SK-N-SH treated with all-trans-retinoic acid at 6 μM for 48 hours (cell line): ENCODE data around the gene MPC2.

Source experiments
- ATAC-seq: fragments of 200-7000 bp; cut with Tn5 transposase; 3 replicates; pipeline ENCODE4 v1.9.1; 2020; ENCODE audit warnings: mild to moderate bottlenecking, moderate library complexity
- ARNTL ChIP-seq: fragments of 450-650 bp; formaldehyde crosslinking; IDR thresholded peaks from 2 replicates; pipeline ENCODE4 v1.5.0; 2020; ENCODE audit warnings: low read depth, mild to moderate bottlenecking, moderate library complexity, borderline replicate concordance
- CREB5 ChIP-seq: fragments of 250-450 bp; sonication (Bioruptor Pico); IDR thresholded peaks from 2 replicates; pipeline ENCODE4 v1.5.1; 2020; ENCODE audit warnings: low read depth, mild to moderate bottlenecking, moderate library complexity
- CSDC2 ChIP-seq: fragments of 250-450 bp; sonication (Bioruptor Pico); IDR thresholded peaks from 2 replicates; pipeline ENCODE4 v1.5.0; 2020; ENCODE audit warnings: mild to moderate bottlenecking, moderate library complexity
- CSRNP3 ChIP-seq: fragments of 250-450 bp; sonication (Bioruptor Pico); IDR thresholded peaks from 2 replicates; pipeline ENCODE4 v1.5.1; 2021; ENCODE audit warnings: mild to moderate bottlenecking, moderate library complexity
- ESRRG ChIP-seq: fragments of 250-450 bp; sonication (Bioruptor Pico); IDR thresholded peaks from 2 replicates; pipeline ENCODE4 v1.6.1; 2021; ENCODE audit warnings: mild to moderate bottlenecking
- GLIS3 ChIP-seq: fragments of 250-450 bp; sonication (Bioruptor Pico); IDR thresholded peaks from 2 replicates; pipeline ENCODE4 v1.5.0; 2020; ENCODE audit warnings: mild to moderate bottlenecking, moderate library complexity
- ISL1 ChIP-seq: fragments of 250-450 bp; sonication (Bioruptor Pico); IDR thresholded peaks from 2 replicates; pipeline ENCODE4 v2.1.2; 2022; ENCODE audit warnings: mild to moderate bottlenecking, moderate library complexity
- OSR1 ChIP-seq: fragments of 250-450 bp; sonication (Bioruptor Pico); IDR thresholded peaks from 2 replicates; pipeline ENCODE4 v1.8.0; 2022; ENCODE audit warnings: moderate library complexity, mild to moderate bottlenecking, inconsistent platforms
- PATZ1 ChIP-seq: fragments of 250-450 bp; sonication (Bioruptor Pico); IDR thresholded peaks from 2 replicates; pipeline ENCODE4 v1.8.0; 2020; ENCODE audit warnings: mild to moderate bottlenecking, moderate library complexity, borderline replicate concordance
- POU6F1 ChIP-seq: fragments of 250-450 bp; sonication (Bioruptor Pico); IDR thresholded peaks from 2 replicates; pipeline ENCODE4 v1.8.0; 2021; ENCODE audit warnings: low read depth, mild to moderate bottlenecking, moderate library complexity, borderline replicate concordance
- PPARA ChIP-seq: fragments of 250-450 bp; sonication (Bioruptor Pico); IDR thresholded peaks from 2 replicates; pipeline ENCODE4 v1.5.0; 2020; ENCODE audit warnings: mild to moderate bottlenecking, borderline replicate concordance
- RARB ChIP-seq: fragments of 250-450 bp; sonication (Bioruptor Pico); IDR thresholded peaks from 2 replicates; pipeline ENCODE4 v1.8.0; 2021; ENCODE audit warnings: mild to moderate bottlenecking, moderate library complexity
- SNAI2 ChIP-seq: fragments of 250-450 bp; sonication (Bioruptor Pico); IDR thresholded peaks from 2 replicates; pipeline ENCODE4 v1.5.0; 2020; ENCODE audit warnings: mild to moderate bottlenecking, moderate library complexity
- TOX ChIP-seq: fragments of 250-450 bp; sonication (Bioruptor Pico); IDR thresholded peaks from 2 replicates; pipeline ENCODE4 v1.8.0; 2021; ENCODE audit warnings: mild to moderate bottlenecking, moderate library complexity, borderline replicate concordance
- TSHZ2 ChIP-seq: fragments of 250-450 bp; sonication (Bioruptor Pico); IDR thresholded peaks from 2 replicates; pipeline ENCODE4 v1.5.0; 2020; ENCODE audit warnings: mild to moderate bottlenecking, moderate library complexity
- ZFP3 ChIP-seq: fragments of 250-450 bp; sonication (Bioruptor Pico); IDR thresholded peaks from 2 replicates; pipeline ENCODE4 v1.5.0; 2020; ENCODE audit warnings: mild to moderate bottlenecking, moderate library complexity
- ZFP30 ChIP-seq: fragments of 450-650 bp; formaldehyde crosslinking; IDR thresholded peaks from 2 replicates; pipeline ENCODE4 v1.5.0; 2022; ENCODE audit warnings: mild to moderate bottlenecking, moderate library complexity
- ZNF565 ChIP-seq: fragments of 450-650 bp; formaldehyde crosslinking; conservative IDR thresholded peaks from 2 replicates; pipeline ENCODE4 v1.5.0; 2020; ENCODE audit warnings: low read depth, mild to moderate bottlenecking, moderate library complexity
- ZNF70 ChIP-seq: fragments of 450-650 bp; formaldehyde crosslinking; IDR thresholded peaks from 2 replicates; pipeline ENCODE4 v1.5.0; 2020; ENCODE audit warnings: mild to moderate bottlenecking, moderate library complexity
- ZNF8 ChIP-seq: fragments of 450-650 bp; formaldehyde crosslinking; IDR thresholded peaks from 2 replicates; pipeline ENCODE4 v1.5.0; 2020; ENCODE audit warnings: mild to moderate bottlenecking, moderate library complexity

The MPC2 gene

GRCh38 chr1:167922611-167923074 is 14.2 kb downstream of the MPC2 start:
- no peak for TF ChIP-seq CSDC2 (CRISPR knock-in tag)
- no peak for TF ChIP-seq PATZ1 (CRISPR knock-in tag)
- TF ChIP-seq ZFP30 = no peak
- no peak for TF ChIP-seq ZNF8 (CRISPR knock-in tag)
- TF ChIP-seq TOX (CRISPR knock-in tag) = no peak
- TF ChIP-seq PPARA (CRISPR knock-in tag) = no peak
- TF ChIP-seq ARNTL (CRISPR knock-in tag) = no peak
- TF ChIP-seq TSHZ2 (CRISPR knock-in tag) = no peak
- TF ChIP-seq CREB5 (CRISPR knock-in tag) = no peak
- no peak for TF ChIP-seq POU6F1 (CRISPR knock-in tag)
- no peak for TF ChIP-seq RARB (CRISPR knock-in tag)
- TF ChIP-seq CSRNP3 = no peak
- no peak for TF ChIP-seq OSR1 (CRISPR knock-in tag)
- TF ChIP-seq SNAI2 (CRISPR knock-in tag) = no peak
- no peak for TF ChIP-seq ISL1 (CRISPR knock-in tag)
- TF ChIP-seq ESRRG (CRISPR knock-in tag) = no peak
- TF ChIP-seq ZNF565 = no peak
- TF ChIP-seq GLIS3 (CRISPR knock-in tag) = no peak
- ATAC-seq = no peak

- TF ChIP-seq ZNF8 (CRISPR knock-in tag) (no peak), ZNF70 (CRISPR knock-in tag) (no peak), ISL1 (CRISPR knock-in tag) (no peak), ZFP3 (CRISPR knock-in tag) (no peak), OSR1 (CRISPR knock-in tag) (no peak), CREB5 (CRISPR knock-in tag) (no peak), SNAI2 (CRISPR knock-in tag) (no peak), GLIS3 (CRISPR knock-in tag) (no peak), PATZ1 (CRISPR knock-in tag) (no peak), POU6F1 (CRISPR knock-in tag) (no peak), PPARA (CRISPR knock-in tag) (no peak), ZFP30 (no peak), CSRNP3 (no peak), ARNTL (CRISPR knock-in tag) (no peak), RARB (CRISPR knock-in tag) (no peak), TOX (CRISPR knock-in tag) (no peak)
- no peak for ATAC-seq
Measured at GRCh38 chr1:167922023-167922422, 14.8 kb downstream of the MPC2 start.
